Urinary bladder (tissue), 4 donors: Measurements from ENCODE around the gene MYRIP. TPM values are rescaled to one million over a fixed set of nuclear protein-coding genes. Genes with fewer than 3 reads are reported as not detected.

ENCODE experiments used
- DNase-seq: peaks from one replicate; pipeline ENCODE4 v3.0.0-alpha.2; 2015; ENCODE audit errors: extremely low spot score
- H3K27ac ChIP-seq: one replicate; pipeline ENCODE4 v1.5.1; 2013; ENCODE audit warnings: low read depth, mild to moderate bottlenecking, moderate library complexity
- H3K36me3 ChIP-seq: one replicate; pipeline ENCODE4 v1.6.1; 2013; ENCODE audit warnings: mild to moderate bottlenecking, moderate library complexity; ENCODE audit not compliant: insufficient read depth
- H3K4me1 ChIP-seq: one replicate; pipeline ENCODE4 v1.6.1; 2013; ENCODE audit warnings: mild to moderate bottlenecking, moderate library complexity; ENCODE audit not compliant: insufficient read depth
- H3K4me3 ChIP-seq: one replicate; pipeline ENCODE4 v1.5.1; 2013; ENCODE audit warnings: low read depth, low read length
- WGBS: extraction: QIAGEN DNeasy Blood & Tissue Kit; methylation state at CpG from one replicate; pipeline ENCODE4 v1.1.7; 2013; 5-methylcytosine and 5-hydroxymethylcytosine counted together
- polyA plus RNA-seq: library from polyadenylated mRNA; stranded (reverse); fragments of 200-250 nt; gene quantifications from one replicate; pipeline ENCODE4 v1.2.3, GENCODE V29; 2013
- total RNA-seq: library from RNA; depleted of rRNA; stranded (reverse); fragments of >200 nt; gene quantifications from one replicate; pipeline ENCODE4 v1.2.3, GENCODE V29; 2014
- donor health status: healthy with polysubstance abuse.
- donor health status: healthy.

MYRIP gene
- total and polyA plus RNA-seq, 2 donors = 2.9 to 4.4 TPM

DNA sequence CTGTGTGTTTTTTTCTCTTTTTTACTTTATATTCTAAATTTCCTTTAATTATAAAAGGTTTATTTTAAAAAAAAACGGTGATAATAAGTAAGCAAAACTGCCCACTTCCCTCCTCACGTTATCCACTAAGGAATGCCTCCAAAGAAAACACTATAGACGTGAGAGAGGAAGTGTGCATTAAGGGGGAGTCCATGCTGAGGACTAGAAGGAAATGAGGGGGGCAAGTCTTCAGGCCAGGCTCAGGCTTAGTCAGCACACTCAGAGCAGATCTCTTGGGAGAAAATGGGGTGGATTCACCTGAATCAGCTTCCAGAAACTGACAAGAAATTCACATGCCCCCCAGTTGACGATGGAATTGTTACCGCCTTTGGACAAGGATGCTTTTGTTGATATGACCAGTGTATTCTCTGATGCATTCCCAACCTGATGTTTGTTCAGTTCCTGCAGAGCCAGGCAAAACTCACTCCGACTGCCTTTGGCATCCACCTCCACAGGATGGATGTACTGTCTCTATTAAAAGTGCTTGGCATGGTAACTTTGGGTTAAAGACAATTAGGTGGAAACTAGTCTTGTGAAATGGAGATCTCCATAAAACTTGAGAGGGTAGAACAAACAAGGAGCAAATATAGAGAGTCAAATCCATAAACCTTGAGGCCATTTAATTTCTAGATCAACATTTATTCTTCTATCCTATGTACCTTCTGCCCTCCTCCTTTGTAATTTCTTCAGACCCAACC lies 167.8 kb downstream of the MYRIP start:
- Histone ChIP-seq H3K4me3 (no peak overlapping the region), H3K4me1 (no peaks in the 10 kb centered on the region), H3K27ac (no peak overlapping the region), H3K36me3 (no peaks in the 10 kb centered on the region)
- 66% methylated on average over 6 of the region's 6 CpGs for WGBS
- DNase-seq = no peak

DNA sequence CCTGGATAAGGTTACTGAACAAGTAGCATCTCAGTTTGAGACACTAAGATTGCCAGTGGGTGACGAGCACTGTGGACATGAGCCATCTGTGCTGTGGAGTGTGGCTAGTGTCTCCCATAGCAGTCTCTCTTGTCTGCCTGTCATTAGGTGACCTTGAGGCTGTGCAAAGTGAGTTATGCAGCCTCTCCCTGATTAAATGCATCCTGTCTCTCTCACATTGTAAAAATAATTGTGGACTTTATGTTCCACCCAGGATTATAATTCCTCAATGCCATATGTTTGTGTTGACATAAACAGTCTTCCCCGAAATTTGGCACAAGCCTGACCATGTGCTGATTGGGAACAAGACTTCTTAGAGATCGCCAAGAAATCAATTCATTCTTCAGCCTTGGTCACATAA lies 168.9 kb downstream of the MYRIP start:
- WGBS = 34% methylated on average over 3 of the region's 3 CpGs
- no peak for DNase-seq
- H3K4me3 ChIP-seq = no peak overlapping the region
- no peaks in the 10 kb centered on the region for H3K4me1 ChIP-seq
- no peaks in the 10 kb centered on the region for H3K36me3 ChIP-seq
- no peak overlapping the region for H3K27ac ChIP-seq

DNA sequence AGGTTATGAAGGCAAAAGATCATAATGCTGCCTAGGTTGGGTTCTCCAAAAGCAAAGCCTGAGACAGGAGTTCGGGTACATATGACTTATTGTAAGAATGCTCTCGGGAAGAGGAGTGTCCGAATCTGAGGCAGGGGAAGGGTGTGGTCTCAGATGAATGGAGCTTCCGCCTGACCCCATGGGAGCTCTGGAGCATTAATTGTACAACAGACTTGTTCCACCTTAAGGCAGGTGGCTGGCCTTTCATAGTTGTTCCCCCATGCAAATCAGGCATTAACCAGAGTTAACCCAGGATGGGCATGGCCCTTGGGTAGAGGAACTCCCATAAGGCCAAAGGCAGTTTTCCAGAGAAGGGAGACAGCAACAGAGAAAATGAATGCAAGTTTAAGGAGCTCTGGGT lies 170.6 kb downstream of the MYRIP start:
- Histone ChIP-seq H3K27ac (no peak overlapping the region), H3K4me1 (no peaks in the 10 kb centered on the region), H3K36me3 (no peaks in the 10 kb centered on the region), H3K4me3 (no peak overlapping the region)
- 60% methylated on average over 4 of the region's 4 CpGs for WGBS
- DNase-seq = no peak

DNA sequence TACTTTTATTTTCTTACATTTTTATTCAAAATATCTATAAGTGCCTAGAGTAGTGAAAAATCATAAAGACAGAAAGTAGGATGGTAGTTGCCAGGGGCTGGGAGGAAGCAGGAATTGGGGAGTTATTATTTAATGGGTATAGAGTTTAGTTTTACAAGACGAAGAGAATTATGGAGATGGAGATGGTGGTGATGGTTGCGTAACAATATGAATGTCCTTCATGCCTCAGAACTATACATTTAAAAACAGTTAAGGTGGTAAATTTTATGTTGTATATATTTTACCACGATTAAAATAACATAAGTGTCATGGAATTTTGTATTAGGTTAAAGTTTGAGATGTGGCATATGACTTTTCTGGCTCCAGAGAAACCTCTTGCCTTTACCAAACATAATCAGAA lies 171.4 kb downstream of the MYRIP start:
- Histone ChIP-seq H3K36me3 (no peaks in the 10 kb centered on the region), H3K4me1 (no peaks in the 10 kb centered on the region), H3K4me3 (no peak overlapping the region), H3K27ac (no peak overlapping the region)
- DNase-seq = no peak
- 41% methylated on average over 3 of the region's 3 CpGs for WGBS

DNA sequence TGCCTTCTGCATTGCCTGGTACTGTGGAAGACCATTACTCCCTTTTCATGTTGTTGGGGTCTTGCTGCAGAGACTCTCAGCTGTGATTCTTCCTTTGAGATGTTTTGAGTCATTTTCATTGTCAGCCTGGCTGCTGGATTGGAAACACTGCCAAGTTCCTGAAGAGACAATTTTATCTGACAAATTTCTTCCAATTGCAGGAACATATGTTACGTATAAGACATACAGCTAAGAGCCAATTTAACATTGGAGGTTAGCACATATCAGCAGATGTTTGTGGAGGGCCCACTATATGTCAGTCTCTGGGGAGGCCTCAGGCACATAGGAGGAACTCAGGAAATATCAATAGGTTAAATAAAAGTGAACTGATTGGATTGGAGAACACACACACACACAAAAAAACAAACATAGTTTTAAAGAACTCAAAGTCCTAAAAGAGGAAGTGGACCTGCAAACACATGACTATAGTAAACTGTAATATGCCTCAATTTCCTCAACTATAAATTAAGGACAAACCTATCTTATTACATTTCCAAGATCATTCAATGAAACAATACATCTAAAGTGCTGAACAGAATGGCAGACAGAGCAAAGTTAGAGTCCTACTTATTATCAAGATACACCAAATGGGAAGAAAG lies 172.3 kb downstream of the MYRIP start:
- Histone ChIP-seq H3K4me3 (no peak overlapping the region), H3K36me3 (no peaks in the 10 kb centered on the region), H3K4me1 (no peaks in the 10 kb centered on the region), H3K27ac (no peak overlapping the region)
- 32% methylated on average over 1 of the region's 1 CpG for WGBS
- no peak for DNase-seq

DNA sequence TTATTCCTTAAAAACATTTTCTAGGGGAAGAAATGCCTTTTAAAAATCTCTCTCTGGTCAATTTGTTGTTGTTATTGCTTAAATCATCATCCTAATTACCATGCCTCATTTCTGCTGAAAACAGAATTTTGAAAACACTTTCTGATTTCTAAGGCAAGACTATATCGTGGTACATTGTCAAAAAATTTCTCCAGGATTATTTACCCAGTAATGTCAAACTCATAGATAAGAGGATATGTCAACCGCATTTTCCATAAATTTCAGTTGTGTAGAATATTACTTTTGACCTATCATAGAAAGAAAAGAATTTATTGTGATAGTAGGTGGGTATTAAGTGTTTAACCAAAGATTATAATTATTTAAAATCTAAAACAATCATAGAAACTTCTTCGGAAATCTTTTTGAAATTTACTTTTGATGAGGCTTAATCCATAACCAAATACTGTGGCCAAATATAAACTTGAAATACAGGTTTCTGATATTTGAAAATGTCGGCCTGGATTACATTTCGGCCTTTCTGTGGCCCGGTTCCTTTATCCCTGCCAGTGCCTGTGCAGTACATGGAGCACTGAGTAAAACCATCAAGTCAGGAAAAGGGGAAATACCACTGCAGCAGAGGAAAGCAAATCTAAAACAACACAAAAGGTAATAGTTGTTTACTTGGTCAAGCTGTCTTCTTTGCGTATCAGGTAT lies 173.4 kb downstream of the MYRIP start:
- H3K36me3 ChIP-seq = no peaks in the 10 kb centered on the region
- H3K4me3 ChIP-seq = no peak overlapping the region
- WGBS = 75% methylated on average over 7 of the region's 7 CpGs
- H3K27ac ChIP-seq = no peak overlapping the region
- no peak for DNase-seq
- H3K4me1 ChIP-seq = no peaks in the 10 kb centered on the region

DNA sequence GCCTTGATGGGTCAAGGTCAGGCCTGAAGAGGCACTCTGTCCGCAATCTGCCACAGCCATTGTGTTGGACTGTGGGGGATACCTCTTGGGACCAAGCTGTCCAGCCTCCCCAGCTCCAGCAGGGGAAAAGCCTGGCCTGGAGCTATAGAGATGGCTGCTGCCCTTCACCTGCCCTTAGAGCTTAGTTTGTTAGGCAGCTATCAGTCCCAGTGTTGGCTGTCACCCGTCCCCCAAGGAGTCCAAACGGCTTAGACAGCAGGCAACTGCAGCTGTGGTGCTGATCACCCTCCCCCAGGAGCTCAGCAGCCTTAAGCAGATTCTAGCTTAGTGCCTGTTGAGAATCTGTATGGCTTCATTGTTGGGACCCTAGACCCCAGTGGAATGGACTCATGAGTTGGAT lies 180.3 kb downstream of the MYRIP start:
- 73% methylated on average over 3 of the region's 3 CpGs for WGBS
- DNase-seq = no peak

DNA sequence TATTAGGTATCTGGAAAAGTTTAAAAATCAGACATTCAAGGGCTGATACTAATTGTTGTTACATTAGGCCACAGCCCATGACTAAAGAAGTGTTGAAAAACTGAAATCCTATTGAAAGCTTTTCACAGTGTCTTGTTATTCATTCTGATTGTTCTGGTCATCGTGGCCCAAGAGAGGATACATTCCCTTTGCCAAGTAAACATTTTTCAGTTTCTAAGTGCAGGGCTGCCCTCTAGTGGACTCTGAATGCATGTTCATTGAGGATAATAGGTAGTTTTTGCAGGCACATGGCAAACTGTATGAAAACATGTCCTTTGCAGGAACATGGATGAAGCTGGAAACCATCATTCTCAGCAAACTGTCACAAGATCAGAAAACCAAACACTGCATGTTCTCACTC lies 181.1 kb downstream of the MYRIP start:
- H3K4me1 ChIP-seq = no peaks in the 10 kb centered on the region
- H3K36me3 ChIP-seq = no peaks in the 10 kb centered on the region
- no peak overlapping the region for H3K27ac ChIP-seq
- DNase-seq = no peak
- H3K4me3 ChIP-seq = no peak overlapping the region
- WGBS = 64% methylated on average over 1 of the region's 1 CpG

More for the DNA sequence above, 180.3 kb downstream of the MYRIP start:
- H3K4me1 ChIP-seq = no peaks in the 10 kb centered on the region
- no peaks in the 10 kb centered on the region for H3K36me3 ChIP-seq
- no peak overlapping the region for H3K4me3 ChIP-seq
- H3K27ac ChIP-seq = no peak overlapping the region

DNA sequence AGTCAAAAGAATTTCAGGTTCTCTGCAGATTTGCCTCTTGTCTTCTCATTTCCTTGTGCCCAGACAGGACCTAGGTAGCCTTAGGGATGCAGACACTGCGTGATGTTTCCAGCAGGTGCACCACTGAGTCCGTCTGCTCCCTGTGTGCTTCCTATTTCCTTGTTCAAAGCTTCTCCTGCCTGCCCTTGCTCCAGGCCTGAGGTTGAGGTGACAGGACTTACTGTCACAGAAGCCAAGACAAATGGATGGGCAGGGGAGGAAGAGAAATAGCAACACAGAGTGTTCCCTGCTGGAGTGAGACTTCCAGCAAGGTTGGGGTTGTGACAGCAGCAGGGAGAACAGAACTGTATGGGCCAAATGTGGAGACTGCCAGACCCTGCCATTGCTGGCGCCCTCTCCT lies 199.4 kb downstream of the MYRIP start:
- no peaks in the 10 kb centered on the region for H3K36me3 ChIP-seq
- DNase-seq = no peak
- 79% methylated on average over 3 of the region's 3 CpGs for WGBS
- H3K27ac ChIP-seq = no peak overlapping the region
- no peaks in the 10 kb centered on the region for H3K4me1 ChIP-seq
- no peak overlapping the region for H3K4me3 ChIP-seq

DNA sequence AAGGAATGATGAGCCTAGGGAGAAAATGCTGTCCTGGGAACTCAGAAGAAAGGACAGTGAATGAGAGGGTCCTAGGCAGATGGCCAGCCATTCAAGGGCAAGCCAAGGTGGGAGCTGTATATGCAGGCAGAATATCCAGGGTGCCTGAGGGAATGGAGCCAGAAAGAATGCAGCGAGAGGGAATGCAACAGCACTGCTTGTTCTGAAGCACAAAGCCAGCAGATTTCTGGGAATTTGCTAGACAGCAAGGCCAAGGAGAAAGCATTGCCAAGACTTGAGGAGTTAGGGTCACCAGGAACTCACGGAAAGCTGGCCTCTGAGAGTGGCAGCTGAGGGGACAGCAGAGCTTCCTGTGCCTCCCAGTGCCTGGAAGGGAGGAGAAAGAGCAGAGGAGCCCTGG lies 200.6 kb downstream of the MYRIP start:
- no peak overlapping the region for H3K4me3 ChIP-seq
- H3K36me3 ChIP-seq = no peaks in the 10 kb centered on the region
- no peak for DNase-seq
- no peaks in the 10 kb centered on the region for H3K4me1 ChIP-seq
- no peak overlapping the region for H3K27ac ChIP-seq
- WGBS = 51% methylated on average over 2 of the region's 2 CpGs

DNA sequence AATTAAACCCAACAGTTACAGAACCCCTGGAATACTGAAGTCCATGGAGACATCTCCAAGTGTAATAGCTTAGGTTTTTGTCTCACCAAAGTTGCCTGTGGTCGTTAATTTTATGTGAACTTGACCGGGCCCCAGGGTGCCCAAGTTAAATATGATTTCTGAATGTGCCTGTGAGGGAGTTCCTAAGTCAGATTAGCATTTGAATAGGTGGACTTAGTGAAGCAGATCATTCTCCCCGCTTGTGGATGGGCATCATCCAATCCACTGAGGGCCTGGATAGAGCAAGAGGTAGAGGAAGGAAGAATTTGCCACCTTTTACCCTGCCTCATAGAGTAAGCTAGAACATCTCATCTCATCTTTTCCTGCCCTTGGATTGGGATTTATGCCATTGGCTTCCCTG lies 203.0 kb downstream of the MYRIP start:
- no peak for DNase-seq
- H3K36me3 ChIP-seq = no peaks in the 10 kb centered on the region
- no peaks in the 10 kb centered on the region for H3K4me1 ChIP-seq
- WGBS = 80% methylated on average over 3 of the region's 3 CpGs
- H3K4me3 ChIP-seq = no peak overlapping the region
- no peak overlapping the region for H3K27ac ChIP-seq

DNA sequence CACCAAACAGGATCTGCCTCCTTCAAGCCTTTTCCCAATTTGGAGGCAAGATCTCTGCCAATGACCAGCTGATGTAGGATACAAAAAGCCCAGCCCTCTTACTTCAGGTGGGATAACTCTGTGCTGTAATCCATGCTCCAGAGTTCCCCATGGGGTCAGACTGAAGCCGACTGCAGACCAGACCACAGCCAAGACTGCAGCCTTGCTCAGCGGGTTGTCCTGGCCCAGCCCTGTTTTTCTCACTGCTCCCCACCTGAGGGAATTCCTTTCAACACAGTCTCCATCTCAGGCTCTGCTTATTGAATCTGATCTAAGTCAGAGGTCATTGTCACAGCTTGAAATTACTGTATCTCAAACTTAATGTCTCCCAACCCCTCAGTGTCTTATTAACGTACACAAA lies 207.0 kb downstream of the MYRIP start:
- Histone ChIP-seq H3K4me3 (no peak overlapping the region), H3K27ac (no peak overlapping the region), H3K36me3 (no peaks in the 10 kb centered on the region), H3K4me1 (no peaks in the 10 kb centered on the region)
- 65% methylated on average over 3 of the region's 3 CpGs for WGBS
- no peak for DNase-seq

DNA sequence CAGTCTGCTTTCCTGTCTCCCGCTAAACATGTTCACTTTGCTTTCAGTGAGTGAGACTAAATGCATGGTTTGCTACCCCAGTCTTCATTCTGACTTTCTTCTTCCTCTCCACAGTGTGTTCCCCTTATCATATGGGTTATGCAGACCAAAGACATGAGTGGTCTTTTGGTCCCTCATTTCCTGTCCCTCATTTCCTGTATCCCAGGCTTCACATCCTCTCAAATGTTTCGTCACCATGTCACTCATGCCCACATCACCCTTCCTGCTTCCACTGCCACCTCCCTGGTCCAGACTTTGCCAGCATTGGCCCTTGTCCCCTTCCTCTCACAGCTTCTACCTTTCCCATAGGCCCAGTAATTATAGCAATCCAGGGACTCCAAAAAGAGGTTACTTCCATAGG lies 209.0 kb downstream of the MYRIP start:
- Histone ChIP-seq H3K36me3 (no peaks in the 10 kb centered on the region), H3K4me3 (no peak overlapping the region), H3K4me1 (no peaks in the 10 kb centered on the region), H3K27ac (no peak overlapping the region)
- no peak for DNase-seq
- WGBS = 82% methylated on average over 2 of the region's 2 CpGs

DNA sequence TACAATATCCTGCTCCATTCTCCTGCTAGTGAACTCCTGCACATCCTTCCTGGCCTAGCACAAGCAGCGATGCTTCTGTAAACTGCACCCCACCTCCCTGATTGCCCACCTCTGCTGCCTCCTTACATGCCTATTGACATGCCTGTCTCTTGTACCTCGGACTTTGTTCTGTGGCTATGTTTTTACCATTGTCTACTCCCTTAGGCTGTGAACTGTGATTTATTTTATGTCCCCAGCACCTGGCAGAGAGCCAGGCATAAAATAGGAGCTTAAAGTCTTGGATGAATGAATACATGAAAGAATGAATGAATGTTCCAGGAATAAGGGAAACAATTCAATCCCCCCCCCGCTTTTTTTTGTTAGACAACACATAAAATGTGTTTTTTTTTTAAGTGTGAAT lies 210.0 kb downstream of the MYRIP start:
- no peaks in the 10 kb centered on the region for H3K36me3 ChIP-seq
- H3K27ac ChIP-seq = no peak overlapping the region
- no peak for DNase-seq
- no peak overlapping the region for H3K4me3 ChIP-seq
- H3K4me1 ChIP-seq = no peaks in the 10 kb centered on the region
- WGBS = 65% methylated on average over 3 of the region's 3 CpGs
